A673 (cell line): ENCODE data around the gene GPATCH11. TPM values are rescaled to one million over a fixed set of nuclear protein-coding genes. Genes with fewer than 3 reads are reported as not detected.

Experiments used
- BruUV-seq: library from RNA; stranded (reverse); fragments of 400-500 nt; replicated peaks from 2 replicates; lab custom pipeline; 2021; lab: Mats Ljungman, UMichigan
- CTCF ChIA-PET: fragments of 300-600 bp; sonication (Branson Sonifier 250); formaldehyde crosslinking; loops from one replicate; lab custom pipeline; 2022; ENCODE audit warnings: antibody characterized with exemption; lab: Charles Lee
- POLR2A ChIA-PET: fragments of 300-600 bp; sonication (Branson Sonifier 250); formaldehyde crosslinking; loops from one replicate; lab custom pipeline; 2022; ENCODE audit warnings: antibody characterized with exemption; ENCODE audit not compliant: low non-redundant PET; lab: Charles Lee
- DNase-seq: peaks from one replicate; pipeline ENCODE4 v3.0.0-alpha.2; 2015; ENCODE audit warnings: low spot score
- H3K27ac ChIP-seq: fragments of 200-600 bp; sonication (generic); 2 replicates; pipeline ENCODE4 v1.5.1; 2016; ENCODE audit warnings: mixed run types, low read depth, mild to moderate bottlenecking, mixed read lengths, antibody characterized with exemption, low read length; ENCODE audit not compliant: poor library complexity, severe bottlenecking
- H3K27me3 ChIP-seq: fragments of 200-600 bp; sonication (generic); replicated peaks from 2 replicates; pipeline ENCODE4 v1.6.1; 2017; ENCODE audit warnings: mixed run types, low read depth, mild to moderate bottlenecking, mixed read lengths, antibody characterized with exemption, low read length; ENCODE audit not compliant: insufficient read depth, poor library complexity
- H3K36me3 ChIP-seq: fragments of 200-600 bp; sonication (generic); 2 replicates; pipeline ENCODE4 v1.6.1; 2016; ENCODE audit warnings: mixed run types, mild to moderate bottlenecking, mixed read lengths, antibody characterized with exemption, low read length; ENCODE audit not compliant: insufficient read depth, poor library complexity, severe bottlenecking
- H3K4me1 ChIP-seq: fragments of 200-600 bp; sonication (generic); 2 replicates; pipeline ENCODE4 v1.6.1; 2017; ENCODE audit warnings: mixed run types, mild to moderate bottlenecking, mixed read lengths, antibody characterized with exemption, low read length; ENCODE audit not compliant: insufficient read depth, poor library complexity, severe bottlenecking
- H3K4me3 ChIP-seq: fragments of 200-600 bp; sonication (generic); 2 replicates; pipeline ENCODE4 v1.5.1; 2016; ENCODE audit warnings: low read depth, mixed run types, mild to moderate bottlenecking, mixed read lengths, low read length; ENCODE audit not compliant: poor library complexity, severe bottlenecking
- H3K9me3 ChIP-seq: fragments of 200-600 bp; sonication (generic); 2 replicates; pipeline ENCODE4 v1.6.1; 2016; ENCODE audit warnings: mixed run types, low read depth, mild to moderate bottlenecking, mixed read lengths, antibody characterized with exemption, low read length; ENCODE audit not compliant: poor library complexity, severe bottlenecking
- CTCF ChIP-seq: fragments of 300-800, 200-600 bp; sonication (generic); conservative IDR thresholded peaks from 2 replicates; pipeline ENCODE4 v1.5.1; 2017; ENCODE audit warnings: low read depth, mild to moderate bottlenecking, antibody characterized with exemption, low read length, moderate library complexity, mixed read lengths
- EZH2 ChIP-seq: fragments of 200-600 bp; sonication (generic); IDR thresholded peaks from 2 replicates; pipeline ENCODE4 v1.6.1; 2017; ENCODE audit warnings: borderline replicate concordance, low read depth, mild to moderate bottlenecking, mixed read lengths, antibody characterized with exemption, low read length; ENCODE audit not compliant: poor library complexity, severe bottlenecking
- intact Hi-C: fragments of 100-400 bp; cut with micrococcal nuclease; formaldehyde crosslinking; loops from one replicate; pipeline ENCODE4 v1.10.0; 2022; ENCODE audit not compliant: unreplicated experiment
- total RNA-seq: library from RNA; stranded (reverse); gene quantifications from 2 replicates; pipeline ENCODE4 v1.2.3, GENCODE V29; 2021

GPATCH11 gene
- total RNA-seq, 1 experiment from 2014 or later: 15.6 TPM

- CTCF ChIA-PET: no interaction called here
- peaks cover 43% of the 10 kb centered on the region for H3K36me3 ChIP-seq
- no peaks in the 10 kb centered on the region for H3K27me3 ChIP-seq
- no peak overlapping the region for H3K27ac ChIP-seq
- TF ChIP-seq CTCF (no peak), EZH2 (no peak)
- H3K4me1 ChIP-seq: no peaks in the 10 kb centered on the region
- intact Hi-C loops: no loop called here
- H3K4me3 ChIP-seq: no peak overlapping the region
- no peak for DNase-seq
- no TSS peak for BruUV-seq
- no peaks in the 10 kb centered on the region for H3K9me3 ChIP-seq
- POLR2A ChIA-PET: no interaction called here
Observed at GRCh38 chr2:37096568-37096967, 12.2 kb downstream of the GPATCH11 start.

- Histone ChIP-seq H3K36me3 (peaks cover 36% of the 10 kb centered on the region), H3K27me3 (no peaks in the 10 kb centered on the region), H3K4me1 (no peaks in the 10 kb centered on the region), H3K27ac (no peak overlapping the region), H3K4me3 (no peak overlapping the region), H3K9me3 (no peaks in the 10 kb centered on the region)
- intact Hi-C loops: no loop called here
- ChIA-PET POLR2A (no interaction called here), CTCF (no interaction called here)
- TSS peak; percentile 33 for BruUV-seq
- TF ChIP-seq EZH2 (no peak), CTCF (no peak)
- DNase-seq: no peak
Observed at GRCh38 chr2:37098416-37099118, 14.2 kb downstream of the GPATCH11 start.

- H3K27ac ChIP-seq: no peak overlapping the region
- H3K36me3 ChIP-seq: peaks cover 22% of the 10 kb centered on the region
- H3K9me3 ChIP-seq: no peaks in the 10 kb centered on the region
- H3K27me3 ChIP-seq: no peaks in the 10 kb centered on the region
- no peak overlapping the region for H3K4me3 ChIP-seq
- H3K4me1 ChIP-seq: no peaks in the 10 kb centered on the region
- no TSS peak for BruUV-seq
- CTCF ChIA-PET: no interaction called here
- no peak for DNase-seq
- TF ChIP-seq EZH2: no peak
- no peak for TF ChIP-seq CTCF
- POLR2A ChIA-PET: no interaction called here
- intact Hi-C loops: no loop called here
Observed at GRCh38 chr2:37100054-37100453, 15.7 kb downstream of the GPATCH11 start.
